Endothelial cell of umbilical vein (primary cell): Measurements from ENCODE around the gene SLC35G6. TPM values are rescaled to one million over a fixed set of nuclear protein-coding genes. Genes with fewer than 3 reads are reported as not detected.

Experiments used
- BruUV-seq: library from RNA; stranded (reverse); fragments of 400-500 nt; replicated peaks from 2 replicates; lab custom pipeline; 2021; lab: Mats Ljungman, UMichigan
- CTCF ChIA-PET: fragments of 300-600, 350-600 bp; sonication (Branson Sonifier 250); formaldehyde crosslinking; loops from one replicate; lab custom pipeline; 2021; ENCODE audit warnings: antibody characterized with exemption, inconsistent platforms; lab: Charles Lee
- POLR2A ChIA-PET: fragments of 300-600, 350-600 bp; sonication (Branson Sonifier 250); formaldehyde crosslinking; loops from one replicate; lab custom pipeline; 2021; ENCODE audit warnings: antibody characterized with exemption, inconsistent platforms; lab: Charles Lee
- DNase-seq: peaks from one replicate; pipeline ENCODE4 v3.0.0-alpha.2; 2011; ENCODE audit warnings: low read depth, low spot score
- FAIRE-seq: peaks from 2 replicates; lab custom pipeline; 2011; peaks lifted over from hg19 to GRCh38; lab: Jason Lieb, UNC
- H2AFZ ChIP-seq: 2 replicates; pipeline ENCODE4 v1.6.0; 2012; ENCODE audit warnings: low read depth, low read length, control low read depth, inconsistent platforms
- H3K27ac ChIP-seq: 2 replicates; pipeline ENCODE4 v1.5.1; 2011; ENCODE audit warnings: low read depth, mild to moderate bottlenecking, control low read depth, low read length, moderate library complexity; ENCODE audit not compliant: insufficient read depth
- H3K27me3 ChIP-seq, 2 experiments: 2 replicates each; pipeline versions ENCODE4 v1.6.0 to v1.6.1; 2011; ENCODE audit warnings: low read length in 2 of 2, mixed read lengths in 1 of 2; ENCODE audit not compliant: control insufficient read depth in 2 of 2, insufficient read depth in 2 of 2
- H3K36me3 ChIP-seq, 2 experiments: 2 replicates in 1 of 2; 3 replicates in 1 of 2; pipeline ENCODE4 v1.5.1; 2011; ENCODE audit warnings: low read length in 2 of 2, mild to moderate bottlenecking in 1 of 2, moderate library complexity in 1 of 2; ENCODE audit not compliant: control insufficient read depth in 2 of 2, insufficient read depth in 2 of 2; ENCODE audit errors: extremely low read depth in 1 of 2
- H3K4me1 ChIP-seq: 3 replicates; pipeline ENCODE4 v1.5.1; 2011; ENCODE audit warnings: mild to moderate bottlenecking, low read length; ENCODE audit not compliant: control insufficient read depth, insufficient read depth; ENCODE audit errors: extremely low read depth
- H3K4me2 ChIP-seq: 2 replicates; pipeline ENCODE4 v1.6.1; 2011; ENCODE audit warnings: low read length, control low read depth, mixed read lengths; ENCODE audit not compliant: insufficient read depth
- H3K4me3 ChIP-seq, 3 experiments: fragments of 200-600 bp in 1 of 3; sonication (generic), shearing (Covaris generic) in 1 of 3; replicated peaks in 1 of 3; 2 replicates each; pipeline ENCODE4 v1.5.1; 2011 to 2016; ENCODE audit warnings: control low read depth in 3 of 3, low read length in 3 of 3, mild to moderate bottlenecking in 2 of 3, inconsistent platforms in 1 of 3, low read depth in 1 of 3, moderate library complexity in 1 of 3; ENCODE audit not compliant: insufficient read depth in 1 of 3
- H3K79me2 ChIP-seq: 2 replicates; pipeline ENCODE4 v1.6.0; 2012; ENCODE audit warnings: low read length, inconsistent platforms; ENCODE audit not compliant: control insufficient read depth, insufficient read depth
- H3K9ac ChIP-seq: replicated peaks from 2 replicates; pipeline ENCODE3; 2011; ENCODE audit warnings: low read length, control low read depth; ENCODE audit not compliant: insufficient read depth; ENCODE audit errors: extremely low read depth
- H3K9me1 ChIP-seq: replicated peaks from 3 replicates; pipeline ENCODE4 v1.6.0; 2011; ENCODE audit warnings: mild to moderate bottlenecking, low read length; ENCODE audit not compliant: control insufficient read depth, insufficient read depth; ENCODE audit errors: extremely low read depth
- H3K9me3 ChIP-seq: replicated peaks from 2 replicates; pipeline ENCODE4 v1.5.1; 2012; ENCODE audit warnings: low read length, inconsistent platforms; ENCODE audit not compliant: control insufficient read depth, insufficient read depth
- H4K20me1 ChIP-seq: replicated peaks from 2 replicates; pipeline ENCODE3; 2011; ENCODE audit warnings: mild to moderate bottlenecking, low read length; ENCODE audit not compliant: control insufficient read depth, insufficient read depth; ENCODE audit errors: extremely low read depth
- EZH2 ChIP-seq: IDR thresholded peaks from 2 replicates; pipeline ENCODE4 v1.6.1; 2012; ENCODE audit warnings: borderline replicate concordance, low read depth, mild to moderate bottlenecking, moderate library complexity, low read length, inconsistent platforms; ENCODE audit not compliant: severe bottlenecking
- FOS ChIP-seq: IDR thresholded peaks from 2 replicates; pipeline ENCODE4 v1.6.1; 2011; ENCODE audit warnings: mild to moderate bottlenecking, low read length, moderate library complexity, borderline replicate concordance; ENCODE audit not compliant: insufficient read depth
- POLR2A ChIP-seq: IDR thresholded peaks from 2 replicates; pipeline ENCODE4 v1.6.1; 2012; ENCODE audit warnings: low read depth, mild to moderate bottlenecking, control low read depth, low read length
- dilution Hi-C: fragments of 300-500 bp; cut with MboI; formaldehyde crosslinking; loops from one replicate; pipeline ENCODE4 v1.15.0; 2019; ENCODE audit warnings: low sequenced_read_pairs; ENCODE audit not compliant: extremely low pct_ligation_motif_present
- intact Hi-C: fragments of 100-400 bp; cut with micrococcal nuclease; formaldehyde crosslinking; loops from one replicate; pipeline ENCODE4 v1.10.0; 2022
- polyA plus RNA-seq, 4 experiments: library from polyadenylated mRNA; depleted of rRNA in 3 of 4; stranded (reverse) in 3 of 4; unstranded in 1 of 4; fragments of >200 nt; gene quantifications; 2 replicates each; pipeline versions ENCODE4 v1.2.1 to v1.2.3, GENCODE V29; 2011 to 2012; ENCODE audit warnings: missing spikeins in 1 of 4
- total RNA-seq: library from RNA; stranded (reverse); gene quantifications from 2 replicates; pipeline ENCODE4 v1.2.3, GENCODE V29; 2021

Gene SLC35G6
- total and polyA plus RNA-seq, 2 donors (not counting 3 experiments of a cell fraction or from before 2014, with no cell fraction given): not detected

- H3K9me1 ChIP-seq: no peaks in the 10 kb centered on the region
- H3K9ac ChIP-seq: no peak overlapping the region
- no peak overlapping the region for H3K4me2 ChIP-seq
- no peak overlapping the region for H3K27ac ChIP-seq
- dilution Hi-C loops (no loop called here), intact Hi-C loops (loop anchor here (5.0 kb wide), 2 partner anchors 187 to 248 kb away; partner anchors contain the start of genes CTDNEP1, ELP5, TP53 and WRAP53)
- ChIA-PET POLR2A (interaction anchor here (1.2 kb wide), 1 partner anchor 35 kb away, joined by 3 read pairs; the partner anchor contains the start of gene TMEM256), CTCF (interaction anchor here (0.7 to 4.4 kb wide), 10 partner anchors 9 to 150 kb away, joined by 3 to 70 read pairs (median 3); partner anchors contain the start of gene TMEM95)
- H3K36me3 ChIP-seq: no peaks in the 10 kb centered on the region
- no peaks in the 10 kb centered on the region for H3K9me3 ChIP-seq
- FAIRE-seq (no peak), DNase-seq (no peak)
- H2AFZ ChIP-seq: no peak overlapping the region
- H3K4me1 ChIP-seq: peaks cover 23% of the 10 kb centered on the region
- H3K4me3 ChIP-seq: no peak overlapping the region
- no peaks in the 10 kb centered on the region for H3K79me2 ChIP-seq
- H3K27me3 ChIP-seq: peaks cover 20 to 28% of the 10 kb centered on the region in 2 experiments
- TF ChIP-seq EZH2 (peak; percentile 77), POLR2A (no peak)
- H4K20me1 ChIP-seq: no peaks in the 10 kb centered on the region
- BruUV-seq: no TSS peak
Observed at GRCh38 chr17:7438656-7439460, 42.4 kb upstream of the SLC35G6 start.

DNA sequence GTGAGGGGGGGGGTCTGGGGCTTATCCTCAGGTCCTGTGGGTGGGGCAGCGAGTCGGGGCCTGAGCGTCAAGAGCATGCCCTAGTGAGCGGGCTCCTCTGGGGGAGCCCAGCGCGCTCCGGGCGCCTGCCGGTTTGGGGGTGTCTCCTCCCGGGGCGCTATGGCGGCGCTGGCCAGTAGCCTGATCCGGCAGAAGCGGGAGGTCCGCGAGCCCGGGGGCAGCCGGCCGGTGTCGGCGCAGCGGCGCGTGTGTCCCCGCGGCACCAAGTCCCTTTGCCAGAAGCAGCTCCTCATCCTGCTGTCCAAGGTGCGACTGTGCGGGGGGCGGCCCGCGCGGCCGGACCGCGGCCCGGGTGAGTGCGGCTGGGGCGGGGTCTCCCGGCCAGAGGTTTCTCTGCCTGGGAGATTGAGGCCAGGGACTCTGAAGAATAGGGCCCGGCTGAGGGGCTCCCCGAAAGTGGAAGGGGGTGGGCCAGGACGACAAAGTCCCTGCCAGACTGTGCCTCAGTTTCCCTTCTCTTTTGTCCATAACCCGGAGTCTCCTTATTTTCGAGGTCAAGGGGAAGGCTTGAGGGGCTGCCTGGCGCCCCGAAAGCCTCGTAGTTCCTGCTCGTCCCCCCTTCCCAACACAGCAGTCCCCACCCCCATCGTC, 41.7 kb upstream of the SLC35G6 start, which contains the start of gene FGF11:
TSS of gene FGF11 (plus strand) at position 51 of the 651 bp plus-strand sequence. CDS start at position 160, 109 bp downstream.
- Histone ChIP-seq H3K79me2 (no peaks in the 10 kb centered on the region), H2AFZ (peak within 1 kb of the TSS; percentile 65), H3K4me2 (peak within 1 kb of the TSS; percentile 63), H3K9me3 (no peaks in the 10 kb centered on the region), H3K27me3 (peaks cover 20 to 28% of the 10 kb centered on the region in 2 experiments), H3K36me3 (no peaks in the 10 kb centered on the region), H3K27ac (no peak within 1 kb of the TSS), H3K4me3 (peak within 1 kb of the TSS; percentile 27 to 30 (median 29)), H4K20me1 (no peaks in the 10 kb centered on the region), H3K9me1 (no peaks in the 10 kb centered on the region), H3K4me1 (peaks cover 28% of the 10 kb centered on the region), H3K9ac (no peak within 1 kb of the TSS)
- DNase-seq (no peak), FAIRE-seq (no peak)
- intact Hi-C loops (loop anchor here (5.0 kb wide), 2 partner anchors 187 to 248 kb away; partner anchors contain the start of genes CTDNEP1, ELP5, TP53 and WRAP53), dilution Hi-C loops (no loop called here)
- CTCF ChIA-PET: interaction anchor here (0.8 to 3.0 kb wide), 4 partner anchors 9 to 121 kb away, joined by 3 to 17 read pairs (median 4); partner anchors contain the start of gene PLSCR3
- BruUV-seq: no TSS peak
- POLR2A ChIA-PET: interaction anchor here (1.1 to 1.6 kb wide), 2 partner anchors 39 to 45 kb away, joined by 3 to 6 read pairs; partner anchors contain the start of genes POLR2A and ZBTB4
- TF ChIP-seq EZH2 (peak; percentile 84), FOS (no peak)
